ENCODE results near the gene RBP5.

DNA sequence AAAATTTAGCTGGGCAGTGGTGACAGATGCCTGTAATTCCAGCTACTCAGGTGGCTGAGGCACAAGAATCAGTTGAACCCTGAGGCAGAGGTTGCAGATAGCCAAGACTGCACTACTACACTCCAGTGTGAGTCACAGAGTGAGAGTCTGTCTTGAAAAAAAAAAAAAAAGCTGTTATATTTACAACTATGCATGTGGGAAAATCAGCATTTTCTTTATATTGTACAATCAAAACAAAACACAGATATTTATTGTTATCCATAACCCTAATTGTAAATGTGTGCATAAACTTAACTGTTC is 48.9 kb downstream of the RBP5 start:
- no peak for TF ChIP-seq POLR2A (IDR thresholded peaks at IDR 0.05)
- TF ChIP-seq, protein P1, sequence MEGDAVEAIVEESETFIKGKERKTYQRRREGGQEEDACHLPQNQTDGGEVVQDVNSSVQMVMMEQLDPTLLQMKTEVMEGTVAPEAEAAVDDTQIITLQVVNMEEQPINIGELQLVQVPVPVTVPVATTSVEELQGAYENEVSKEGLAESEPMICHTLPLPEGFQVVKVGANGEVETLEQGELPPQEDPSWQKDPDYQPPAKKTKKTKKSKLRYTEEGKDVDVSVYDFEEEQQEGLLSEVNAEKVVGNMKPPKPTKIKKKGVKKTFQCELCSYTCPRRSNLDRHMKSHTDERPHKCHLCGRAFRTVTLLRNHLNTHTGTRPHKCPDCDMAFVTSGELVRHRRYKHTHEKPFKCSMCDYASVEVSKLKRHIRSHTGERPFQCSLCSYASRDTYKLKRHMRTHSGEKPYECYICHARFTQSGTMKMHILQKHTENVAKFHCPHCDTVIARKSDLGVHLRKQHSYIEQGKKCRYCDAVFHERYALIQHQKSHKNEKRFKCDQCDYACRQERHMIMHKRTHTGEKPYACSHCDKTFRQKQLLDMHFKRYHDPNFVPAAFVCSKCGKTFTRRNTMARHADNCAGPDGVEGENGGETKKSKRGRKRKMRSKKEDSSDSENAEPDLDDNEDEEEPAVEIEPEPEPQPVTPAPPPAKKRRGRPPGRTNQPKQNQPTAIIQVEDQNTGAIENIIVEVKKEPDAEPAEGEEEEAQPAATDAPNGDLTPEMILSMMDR (IDR thresholded peaks at IDR 0.05) = no peak

All from lower leg skin (tissue), 3 donors.